ENCODE measurements around the gene KRT6A.

DNA sequence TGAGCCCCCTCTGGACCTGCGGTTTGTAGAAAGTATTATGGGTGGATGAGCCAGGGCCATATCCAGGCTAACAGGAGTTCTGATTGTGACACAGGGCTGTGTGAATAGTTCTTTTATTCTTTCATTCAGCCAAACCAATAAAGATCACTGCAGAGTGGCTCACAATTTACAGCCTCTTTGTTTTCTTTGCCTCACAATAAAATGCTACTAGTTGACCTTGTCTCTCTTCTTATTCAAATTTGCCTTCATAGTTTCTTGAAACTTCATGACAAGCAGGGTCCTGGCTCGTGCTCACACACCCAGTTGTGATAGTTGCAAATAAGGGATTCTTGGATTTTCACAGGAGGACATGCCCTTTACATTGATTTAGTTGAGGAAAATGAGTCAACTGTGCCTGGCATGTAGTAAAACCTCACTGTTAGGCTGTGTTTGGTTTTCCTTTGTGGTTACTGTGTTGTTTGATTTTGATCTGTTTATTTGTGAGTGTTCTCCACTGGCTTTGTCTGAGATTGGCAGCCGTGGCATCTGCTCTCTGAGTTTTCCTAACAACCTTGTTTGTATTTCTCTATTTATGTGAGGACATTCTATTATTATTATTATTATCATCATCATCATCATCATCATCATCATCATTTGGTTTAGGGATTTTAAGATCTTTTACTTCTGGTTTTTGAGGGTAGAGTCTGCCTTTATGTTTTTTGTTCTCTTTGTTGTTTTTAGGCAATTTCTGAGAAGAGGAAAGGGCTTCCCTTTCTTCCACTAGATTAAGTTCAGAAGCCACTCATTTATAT lies 38.5 kb downstream of the KRT6A start:
- TF ChIP-seq, protein P1, sequence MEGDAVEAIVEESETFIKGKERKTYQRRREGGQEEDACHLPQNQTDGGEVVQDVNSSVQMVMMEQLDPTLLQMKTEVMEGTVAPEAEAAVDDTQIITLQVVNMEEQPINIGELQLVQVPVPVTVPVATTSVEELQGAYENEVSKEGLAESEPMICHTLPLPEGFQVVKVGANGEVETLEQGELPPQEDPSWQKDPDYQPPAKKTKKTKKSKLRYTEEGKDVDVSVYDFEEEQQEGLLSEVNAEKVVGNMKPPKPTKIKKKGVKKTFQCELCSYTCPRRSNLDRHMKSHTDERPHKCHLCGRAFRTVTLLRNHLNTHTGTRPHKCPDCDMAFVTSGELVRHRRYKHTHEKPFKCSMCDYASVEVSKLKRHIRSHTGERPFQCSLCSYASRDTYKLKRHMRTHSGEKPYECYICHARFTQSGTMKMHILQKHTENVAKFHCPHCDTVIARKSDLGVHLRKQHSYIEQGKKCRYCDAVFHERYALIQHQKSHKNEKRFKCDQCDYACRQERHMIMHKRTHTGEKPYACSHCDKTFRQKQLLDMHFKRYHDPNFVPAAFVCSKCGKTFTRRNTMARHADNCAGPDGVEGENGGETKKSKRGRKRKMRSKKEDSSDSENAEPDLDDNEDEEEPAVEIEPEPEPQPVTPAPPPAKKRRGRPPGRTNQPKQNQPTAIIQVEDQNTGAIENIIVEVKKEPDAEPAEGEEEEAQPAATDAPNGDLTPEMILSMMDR (IDR thresholded peaks at IDR 0.05; ENCODE audit: low read depth, low read length, missing input control): no peak
- no peak for TF ChIP-seq JUND (IDR thresholded peaks at IDR 0.05)
